ENCODE data around the gene LTB. TPM values are rescaled to one million over a fixed set of nuclear protein-coding genes. Genes with fewer than 3 reads are reported as not detected.

Gene LTB
- total and polyA plus RNA-seq, 9 of the 15 experiments (the other 6 are each of a cell fraction or from before 2014, with no cell fraction given): 0.07 to 0.51 TPM; not detected in 7

DNA sequence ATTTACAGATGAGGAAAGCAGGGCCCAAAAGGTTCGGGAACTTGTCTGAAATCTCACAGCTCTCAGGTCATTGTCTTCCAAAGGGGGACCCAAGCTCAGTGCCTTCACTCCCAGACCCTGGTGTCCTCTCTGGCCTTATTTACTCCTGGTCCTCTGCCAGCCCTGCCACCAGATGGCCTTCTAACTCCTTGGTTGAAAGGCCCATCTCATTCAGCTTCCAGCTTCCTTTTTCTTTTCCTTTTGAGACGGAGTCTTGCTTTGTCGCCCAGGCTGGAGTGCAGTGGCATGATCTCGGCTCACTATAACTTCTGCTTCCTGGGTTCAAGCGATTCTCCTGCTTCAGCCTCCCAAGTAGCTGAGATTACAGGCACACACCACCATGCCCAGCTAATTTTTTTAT, 30.9 kb downstream of the LTB start (continued):
- TF ChIP-seq, protein P1, sequence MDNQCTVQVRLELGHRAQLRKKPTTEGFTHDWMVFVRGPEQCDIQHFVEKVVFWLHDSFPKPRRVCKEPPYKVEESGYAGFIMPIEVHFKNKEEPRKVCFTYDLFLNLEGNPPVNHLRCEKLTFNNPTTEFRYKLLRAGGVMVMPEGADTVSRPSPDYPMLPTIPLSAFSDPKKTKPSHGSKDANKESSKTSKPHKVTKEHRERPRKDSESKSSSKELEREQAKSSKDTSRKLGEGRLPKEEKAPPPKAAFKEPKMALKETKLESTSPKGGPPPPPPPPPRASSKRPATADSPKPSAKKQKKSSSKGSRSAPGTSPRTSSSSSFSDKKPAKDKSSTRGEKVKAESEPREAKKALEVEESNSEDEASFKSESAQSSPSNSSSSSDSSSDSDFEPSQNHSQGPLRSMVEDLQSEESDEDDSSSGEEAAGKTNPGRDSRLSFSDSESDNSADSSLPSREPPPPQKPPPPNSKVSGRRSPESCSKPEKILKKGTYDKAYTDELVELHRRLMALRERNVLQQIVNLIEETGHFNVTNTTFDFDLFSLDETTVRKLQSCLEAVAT (IDR thresholded peaks at IDR 0.05): 0 out of 4 replicates have a peak, but pooled peaks of 1 of the 2 experiments have one; percentile 22
- peak; percentile 59; the same call in 1 of the 2 replicates for TF ChIP-seq STAG1 (CRISPR knock-in tag; IDR thresholded peaks at IDR 0.05; ENCODE audit: borderline replicate concordance)
- peak in 1 of 2 experiments; percentile 34; a peak in 1 of 4 replicates for TF ChIP-seq RCOR1 (IDR thresholded peaks at IDR 0.05; ENCODE audit: borderline replicate concordance in 1 of 2, low read depth in 2 of 2, low read length in 2 of 2)
- TF ChIP-seq ARID2 (IDR thresholded peaks at IDR 0.05): peak; percentile 86; the same call in 1 of the 2 replicates
- 0 out of 2 replicates have a peak, but pooled peaks have one; percentile 39 for TF ChIP-seq NBN (IDR thresholded peaks at IDR 0.05; ENCODE audit: low read depth)
- peak; percentile 90 for TF ChIP-seq SMC3 (conservative IDR thresholded peaks at IDR 0.05; ENCODE audit: insufficient read depth, low read depth, low read length)
- peak; percentile 69; the same call in 1 of the 2 replicates for TF ChIP-seq CC2D1A (IDR thresholded peaks at IDR 0.05)
- TF ChIP-seq FOXK1 (CRISPR knock-in tag; IDR thresholded peaks at IDR 0.05; ENCODE audit: borderline replicate concordance): peak; percentile 67; the same call in 1 of the 2 replicates

DNA sequence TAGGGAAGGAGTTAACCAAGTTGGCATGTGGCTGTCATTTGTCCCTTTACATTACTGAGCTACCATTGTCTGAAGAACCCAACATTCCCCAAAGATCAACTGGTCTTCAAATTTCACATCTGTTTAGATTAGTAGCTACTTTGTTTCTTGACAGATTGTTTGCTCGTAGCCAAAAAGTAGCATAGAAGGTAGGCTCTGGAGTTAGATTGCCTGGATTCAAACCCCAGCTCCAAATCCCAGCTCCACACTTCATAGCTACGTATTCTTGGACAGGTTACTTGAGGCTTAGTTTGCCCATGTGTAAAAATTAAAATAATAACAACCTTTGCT, 33.7 kb downstream of the LTB start:
- POLR2A ChIA-PET: interaction anchor here (0.6 to 5.7 kb wide), 17 partner anchors 10 to 288 kb away, joined by 3 to 38 read pairs (median 4); partner anchors contain the start of genes BAG6 and GPANK1
- in situ Hi-C loops (cut with MboI): loop anchor here (5.0 to 25.0 kb wide), 3 partner anchors 49 to 1414 kb away; partner anchors contain the start of genes BRD2, C6orf47, GPANK1 and HLA-DMA
- CTCF ChIA-PET (ENCODE audit: low intra/inter-chr PET ratio): interaction anchor here (0.5 to 0.9 kb wide), 2 partner anchors 43 to 48 kb away, joined by 3 read pairs; no protein-coding TSS in a partner anchor
- no peak for DNase-seq (ENCODE audit: extremely low read depth in 1 of 4, low spot score in 3 of 4)
- Histone ChIP-seq H2AFZ (ENCODE audit: low read depth, low read length) (peak overlapping the region; percentile 76), H4K20me1 (replicated peaks; ENCODE audit: control insufficient read depth, insufficient read depth, low read length) (no peaks in the 10 kb centered on the region), H3K36me3 (ENCODE audit: control insufficient read depth, insufficient read depth, low read length) (peaks cover 35% of the 10 kb centered on the region), H3K27ac (ENCODE audit: extremely low read depth, low read depth, low read length) (peak overlapping the region; percentile 81), H3K4me1 (replicated peaks in 1 of 2; ENCODE audit: control insufficient read depth in 2 of 2, insufficient read depth in 2 of 2, low read length in 2 of 2) (peaks cover 9 to 10% of the 10 kb centered on the region in 2 experiments; a peak in 4 of 5 replicates), H3K9me1 (ENCODE audit: control insufficient read depth, insufficient read depth, low read length) (no peaks in the 10 kb centered on the region), H3K27me3 (ENCODE audit: control insufficient read depth in 2 of 2, insufficient read depth in 2 of 2, low read length in 2 of 2) (no peaks in the 10 kb centered on the region), H3K79me2 (ENCODE audit: control insufficient read depth, insufficient read depth, low read length) (peaks cover 24% of the 10 kb centered on the region), H3K4me3 (peak overlapping the region; percentile 52), H3K4me2 (ENCODE audit: insufficient read depth, low read length) (peak overlapping the region; percentile 96), H3K9me3 (replicated peaks; ENCODE audit: control insufficient read depth, insufficient read depth, low read depth, low read length) (no peaks in the 10 kb centered on the region), H3K9ac (ENCODE audit: insufficient read depth in 1 of 2, low read depth in 2 of 2, low read length in 2 of 2) (peak overlapping the region; percentile 91 to 96)
- ATAC-seq: no peak
- no peak for FAIRE-seq
- 72% methylated on average over 2 of the region's 2 CpGs for WGBS (ENCODE audit: insufficient coverage, low coverage, missing lambda C conversion rate)
- no TSS peak for BruUV-seq (replicated peaks)
- intact Hi-C loops (cut with micrococcal nuclease): loop anchor here (10.0 kb wide), 1 partner anchor 226 kb away; the partner anchor contains the start of gene VWA7
- TF ChIP-seq CBFB (CRISPR knock-in tag; IDR thresholded peaks at IDR 0.05): no peak
- TF ChIP-seq, protein P2, sequence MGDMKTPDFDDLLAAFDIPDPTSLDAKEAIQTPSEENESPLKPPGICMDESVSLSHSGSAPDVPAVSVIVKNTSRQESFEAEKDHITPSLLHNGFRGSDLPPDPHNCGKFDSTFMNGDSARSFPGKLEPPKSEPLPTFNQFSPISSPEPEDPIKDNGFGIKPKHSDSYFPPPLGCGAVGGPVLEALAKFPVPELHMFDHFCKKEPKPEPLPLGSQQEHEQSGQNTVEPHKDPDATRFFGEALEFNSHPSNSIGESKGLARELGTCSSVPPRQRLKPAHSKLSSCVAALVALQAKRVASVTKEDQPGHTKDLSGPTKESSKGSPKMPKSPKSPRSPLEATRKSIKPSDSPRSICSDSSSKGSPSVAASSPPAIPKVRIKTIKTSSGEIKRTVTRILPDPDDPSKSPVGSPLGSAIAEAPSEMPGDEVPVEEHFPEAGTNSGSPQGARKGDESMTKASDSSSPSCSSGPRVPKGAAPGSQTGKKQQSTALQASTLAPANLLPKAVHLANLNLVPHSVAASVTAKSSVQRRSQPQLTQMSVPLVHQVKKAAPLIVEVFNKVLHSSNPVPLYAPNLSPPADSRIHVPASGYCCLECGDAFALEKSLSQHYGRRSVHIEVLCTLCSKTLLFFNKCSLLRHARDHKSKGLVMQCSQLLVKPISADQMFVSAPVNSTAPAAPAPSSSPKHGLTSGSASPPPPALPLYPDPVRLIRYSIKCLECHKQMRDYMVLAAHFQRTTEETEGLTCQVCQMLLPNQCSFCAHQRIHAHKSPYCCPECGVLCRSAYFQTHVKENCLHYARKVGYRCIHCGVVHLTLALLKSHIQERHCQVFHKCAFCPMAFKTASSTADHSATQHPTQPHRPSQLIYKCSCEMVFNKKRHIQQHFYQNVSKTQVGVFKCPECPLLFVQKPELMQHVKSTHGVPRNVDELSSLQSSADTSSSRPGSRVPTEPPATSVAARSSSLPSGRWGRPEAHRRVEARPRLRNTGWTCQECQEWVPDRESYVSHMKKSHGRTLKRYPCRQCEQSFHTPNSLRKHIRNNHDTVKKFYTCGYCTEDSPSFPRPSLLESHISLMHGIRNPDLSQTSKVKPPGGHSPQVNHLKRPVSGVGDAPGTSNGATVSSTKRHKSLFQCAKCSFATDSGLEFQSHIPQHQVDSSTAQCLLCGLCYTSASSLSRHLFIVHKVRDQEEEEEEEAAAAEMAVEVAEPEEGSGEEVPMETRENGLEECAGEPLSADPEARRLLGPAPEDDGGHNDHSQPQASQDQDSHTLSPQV (IDR thresholded peaks at IDR 0.05): peak; percentile 54
- no peak for TF ChIP-seq STAT5A (IDR thresholded peaks at IDR 0.05; ENCODE audit: borderline replicate concordance, low read length)
- TF ChIP-seq ZNF174 (CRISPR knock-in tag; IDR thresholded peaks at IDR 0.05): no peak
- no peak for TF ChIP-seq HIVEP1 (CRISPR knock-in tag; IDR thresholded peaks at IDR 0.05)
- TF ChIP-seq, protein P3, sequence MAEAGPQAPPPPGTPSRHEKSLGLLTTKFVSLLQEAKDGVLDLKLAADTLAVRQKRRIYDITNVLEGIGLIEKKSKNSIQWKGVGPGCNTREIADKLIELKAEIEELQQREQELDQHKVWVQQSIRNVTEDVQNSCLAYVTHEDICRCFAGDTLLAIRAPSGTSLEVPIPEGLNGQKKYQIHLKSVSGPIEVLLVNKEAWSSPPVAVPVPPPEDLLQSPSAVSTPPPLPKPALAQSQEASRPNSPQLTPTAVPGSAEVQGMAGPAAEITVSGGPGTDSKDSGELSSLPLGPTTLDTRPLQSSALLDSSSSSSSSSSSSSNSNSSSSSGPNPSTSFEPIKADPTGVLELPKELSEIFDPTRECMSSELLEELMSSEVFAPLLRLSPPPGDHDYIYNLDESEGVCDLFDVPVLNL (CRISPR knock-in tag; IDR thresholded peaks at IDR 0.05; ENCODE audit: low read depth): 0 out of 2 replicates have a peak, but pooled peaks have one; percentile 6

Measured in K562 (cell line).